Epithelial cell of prostate (primary cell): ENCODE results near the gene FAP.

ENCODE experiments used
- DNase-seq: peaks from one replicate; pipeline ENCODE4 v3.0.0-alpha.2; 2011; ENCODE audit warnings: low read depth, low spot score
- H3K27ac ChIP-seq: fragments of 450-650 bp; 2 replicates; pipeline ENCODE4 v1.5.1; 2017; ENCODE audit warnings: mild to moderate bottlenecking

Gene FAP

DNA sequence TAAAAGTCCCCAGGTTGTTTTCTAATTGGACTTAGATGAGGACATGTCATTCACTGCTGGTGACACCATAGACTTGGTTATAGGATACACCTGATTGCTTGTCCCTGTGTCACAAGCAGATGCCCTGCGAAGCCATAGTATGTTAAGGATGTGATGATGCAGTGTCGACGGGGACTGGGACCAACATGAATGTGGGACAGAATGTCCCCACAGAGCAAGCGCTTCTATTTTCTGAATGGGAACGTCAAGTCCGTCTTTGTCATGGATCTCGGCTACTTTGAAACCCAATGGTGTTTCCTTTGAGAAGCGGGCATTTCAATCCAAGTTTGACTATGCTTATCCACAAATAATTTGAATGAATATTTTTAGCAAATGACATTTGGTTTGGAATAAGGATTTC lies 93.3 kb downstream of the FAP start:
- H3K27ac ChIP-seq, result no peak overlapping the region
- DNase-seq, result no peak

GRCh38 chr2:162149466-162149865 lies 93.8 kb downstream of the FAP start:
- H3K27ac ChIP-seq, result no peak overlapping the region
- DNase-seq, result no peak

DNA sequence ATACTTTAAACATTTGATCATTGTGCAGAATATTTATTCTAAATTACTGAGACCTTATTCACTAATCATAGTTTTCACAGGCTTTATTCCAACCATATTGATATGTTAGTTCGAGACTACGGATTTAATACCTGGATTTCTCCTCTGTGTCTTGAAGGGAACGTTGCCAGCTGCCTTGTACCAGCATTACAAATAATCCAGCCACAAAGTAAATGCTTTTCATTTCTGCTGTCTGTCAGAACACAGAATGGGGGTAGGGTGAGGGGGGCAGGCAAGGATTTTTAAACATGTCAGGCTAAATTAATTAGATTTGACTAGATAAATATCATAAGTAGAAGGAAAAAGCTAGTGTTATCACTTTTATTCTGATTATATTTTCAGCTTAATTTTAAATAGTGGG lies 94.3 kb downstream of the FAP start:
- H3K27ac ChIP-seq, result no peak overlapping the region
- no peak for DNase-seq

GRCh38 chr2:162143969-162144368 lies 99.3 kb downstream of the FAP start:
- no peak overlapping the region for H3K27ac ChIP-seq
- DNase-seq, result no peak

DNA sequence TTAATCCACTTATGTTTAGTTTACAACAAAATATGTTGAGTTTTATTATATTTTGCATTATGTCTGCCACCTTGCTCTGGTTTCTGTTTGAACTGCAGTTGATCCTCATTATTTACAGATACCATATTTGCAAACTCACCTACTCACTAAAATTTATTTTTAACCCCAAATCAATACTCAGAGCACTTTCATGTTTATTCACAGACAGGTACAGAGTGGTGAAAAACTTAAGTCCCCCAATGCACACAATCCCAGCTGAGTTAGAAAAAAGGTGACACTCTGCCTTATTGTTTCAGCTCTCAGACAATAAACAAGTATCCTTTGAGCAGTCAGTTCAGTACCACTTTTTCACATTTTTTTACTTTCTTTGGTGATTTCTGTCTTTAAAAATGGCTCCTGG lies 104.9 kb downstream of the FAP start:
- DNase-seq, result no peak
- H3K27ac ChIP-seq, result no peak overlapping the region

GRCh38 chr2:162127422-162127821 lies 115.8 kb downstream of the FAP start:
- DNase-seq, result no peak
- H3K27ac ChIP-seq, result no peak overlapping the region

- no peak overlapping the region for H3K27ac ChIP-seq
- no peak for DNase-seq
These were observed 116.7 kb downstream of the FAP start for GRCh38 chr2:162126527-162126926.

DNA sequence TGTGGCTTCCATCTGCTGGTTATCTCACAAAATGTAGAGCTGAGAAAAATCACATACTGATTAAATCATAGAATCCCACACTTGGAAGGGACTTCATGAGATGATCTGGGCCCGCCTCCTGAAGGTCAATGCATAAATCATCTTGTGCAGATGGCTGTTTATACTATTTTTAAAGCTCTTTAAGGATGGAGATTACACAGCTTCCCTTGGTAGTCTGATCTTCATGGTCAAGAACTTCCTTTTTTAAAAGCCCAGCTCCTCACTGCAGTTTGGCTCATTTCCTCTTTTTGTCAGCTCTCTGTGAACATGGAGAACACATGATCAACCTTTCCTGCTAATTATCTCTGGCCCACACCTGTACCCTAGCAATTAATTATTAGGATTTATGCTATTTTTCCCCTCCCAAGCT lies 117.1 kb downstream of the FAP start:
- no peak for DNase-seq
- no peak overlapping the region for H3K27ac ChIP-seq

GRCh38 chr2:162125138-162125537 lies 118.1 kb downstream of the FAP start:
- no peak overlapping the region for H3K27ac ChIP-seq
- no peak for DNase-seq

DNA sequence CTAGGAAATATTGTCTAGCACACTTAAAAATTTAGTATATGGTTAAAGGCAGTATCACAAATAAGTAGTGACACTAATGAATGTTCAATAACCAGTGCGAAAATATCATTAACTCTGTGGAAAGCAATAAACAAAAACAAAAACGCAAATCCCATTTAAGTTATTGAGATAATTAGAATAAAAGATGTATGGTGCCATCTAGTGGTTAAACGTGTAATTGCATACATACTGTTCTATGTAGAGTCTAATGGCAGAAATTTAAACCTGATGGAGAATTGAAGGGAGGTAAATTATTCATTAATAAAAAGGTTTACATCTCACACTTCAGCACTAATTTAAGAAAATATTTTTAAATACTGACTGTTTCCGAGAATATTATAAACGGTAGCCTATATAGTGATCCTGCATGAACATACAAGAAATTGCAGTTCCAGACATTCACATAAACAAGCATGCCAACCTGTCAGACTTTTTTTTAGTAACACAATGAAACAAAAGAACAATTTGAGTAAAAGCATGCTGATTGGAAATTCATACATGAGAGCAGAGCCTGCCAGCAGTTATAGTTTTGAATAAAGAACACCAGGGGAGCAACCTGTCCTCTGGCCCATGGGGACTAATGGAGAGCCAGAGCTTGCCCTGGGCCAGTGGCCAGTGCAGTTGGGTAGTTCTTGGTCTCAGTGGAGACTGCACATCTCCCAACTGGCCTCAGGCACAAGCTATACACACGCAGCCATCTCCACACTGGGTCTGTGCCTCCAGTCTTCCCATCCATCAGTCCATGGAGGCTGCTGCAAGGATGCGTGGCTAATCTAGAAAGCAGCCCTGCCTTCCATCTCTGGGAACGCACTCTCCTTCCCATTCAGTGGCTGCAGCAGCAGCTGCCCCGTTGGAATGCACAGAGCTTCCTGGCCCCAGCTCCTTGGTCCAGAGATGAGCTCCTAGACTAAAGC lies 119.2 kb downstream of the FAP start:
- no peak for DNase-seq
- H3K27ac ChIP-seq, result no peak overlapping the region
